HG02981 (cell line): ENCODE data around the gene ZMYND19.
"Not testable (repeated sequence)": the region's sequence is repeated elsewhere in the genome, so short reads cannot be mapped to it uniquely, and the experiment has no call there.

Experiments used
- ATAC-seq: cut with Tn5 transposase; IDR thresholded peaks from one replicate; pipeline ENCODE4 v1.9.1; 2021; ENCODE audit warnings: mild to moderate bottlenecking, moderate library complexity; ENCODE audit not compliant: unreplicated experiment

ZMYND19 gene

DNA sequence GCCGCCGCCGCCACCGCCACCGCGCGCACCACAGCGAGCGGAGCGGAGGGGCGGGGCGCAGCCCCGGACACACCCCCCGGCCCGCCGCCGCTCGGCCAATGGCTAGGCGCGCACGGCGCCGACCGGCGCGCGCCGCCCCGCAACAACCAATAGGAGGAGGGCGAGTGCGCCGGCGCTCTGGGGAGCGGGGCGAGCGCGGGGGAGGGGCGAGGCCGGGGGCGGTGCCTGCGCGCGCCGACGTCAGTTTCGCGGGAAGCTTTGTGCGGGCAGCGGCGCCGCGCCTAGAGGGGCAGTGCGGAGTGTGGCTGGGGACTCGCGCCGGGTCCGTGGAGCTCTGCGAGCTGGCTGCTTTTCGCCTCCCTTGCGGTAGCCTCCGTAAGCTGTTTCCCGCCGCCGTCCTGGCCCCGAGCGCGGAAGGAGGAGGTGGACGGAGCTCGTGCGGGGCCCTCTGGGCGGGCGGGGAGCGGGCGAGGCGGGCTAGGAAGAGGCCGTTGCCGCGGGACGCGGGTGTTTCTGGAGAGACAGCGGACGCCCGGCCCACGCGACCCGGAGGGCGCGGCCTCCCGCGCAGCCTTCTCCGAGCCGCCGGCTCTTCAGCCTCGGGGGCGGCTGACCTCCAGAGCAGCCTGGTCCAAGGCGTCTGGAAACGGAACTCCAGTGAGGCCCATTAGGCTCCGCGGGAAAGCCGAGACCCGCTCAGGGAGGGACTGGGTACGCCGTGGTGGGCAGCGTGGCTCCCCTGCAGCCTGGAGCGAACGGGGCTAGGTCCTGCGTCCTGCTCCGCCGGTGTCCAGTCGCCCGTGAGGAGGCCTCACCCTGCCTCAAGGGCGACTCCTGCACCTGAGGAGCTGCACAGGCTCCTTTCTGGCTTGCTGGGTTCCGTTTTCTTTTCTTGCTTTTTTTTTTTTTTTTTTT lies at the start of gene ZMYND19:
Gene ZMYND19 (minus strand): TSS at position 44 of the 915 bp plus-strand sequence. CDS start 249 bp downstream, outside the sequence.
- ATAC-seq, result peak; percentile 82

DNA sequence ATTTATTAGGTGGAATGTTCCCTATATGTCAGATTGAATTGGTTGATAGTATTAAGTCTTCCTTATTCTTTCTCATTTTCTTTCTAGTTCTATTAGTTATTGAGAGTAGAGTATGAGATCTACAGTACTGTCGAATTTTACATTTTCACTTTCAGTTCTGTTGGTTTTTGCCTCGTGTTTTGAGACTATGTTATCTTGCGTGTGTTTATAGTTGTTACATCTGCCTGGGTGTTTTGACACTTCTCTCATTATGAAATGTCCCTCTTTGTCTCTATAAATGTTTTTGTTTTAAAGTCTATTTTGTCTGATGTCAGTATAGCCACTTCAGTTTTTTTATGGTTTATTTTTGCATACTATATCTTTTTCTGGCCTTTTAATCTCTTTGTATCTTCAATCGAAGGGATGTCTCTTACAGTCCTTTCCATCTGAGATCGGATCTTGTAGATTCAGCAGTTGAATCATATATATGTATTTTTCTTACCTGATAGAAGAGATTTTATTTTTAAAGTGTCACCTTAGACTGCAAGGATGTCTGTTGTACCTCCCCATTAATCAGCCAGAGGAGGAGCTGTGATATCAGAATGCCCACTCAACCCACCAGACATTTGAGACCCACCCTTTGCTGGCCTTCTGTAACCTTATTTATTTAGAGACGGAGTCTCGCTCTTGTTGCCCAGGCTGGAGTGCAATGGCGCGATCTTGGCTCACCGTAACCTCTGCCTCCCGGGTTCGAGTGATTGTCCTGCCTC lies 49.2 kb upstream of the ZMYND19 start:
- ATAC-seq, result no peak

- no peak for ATAC-seq
Observed at GRCh38 chr9:137638680-137639079, 48.4 kb upstream of the ZMYND19 start.

- no peak for ATAC-seq
Observed at GRCh38 chr9:137634016-137634415, 43.7 kb upstream of the ZMYND19 start.

DNA sequence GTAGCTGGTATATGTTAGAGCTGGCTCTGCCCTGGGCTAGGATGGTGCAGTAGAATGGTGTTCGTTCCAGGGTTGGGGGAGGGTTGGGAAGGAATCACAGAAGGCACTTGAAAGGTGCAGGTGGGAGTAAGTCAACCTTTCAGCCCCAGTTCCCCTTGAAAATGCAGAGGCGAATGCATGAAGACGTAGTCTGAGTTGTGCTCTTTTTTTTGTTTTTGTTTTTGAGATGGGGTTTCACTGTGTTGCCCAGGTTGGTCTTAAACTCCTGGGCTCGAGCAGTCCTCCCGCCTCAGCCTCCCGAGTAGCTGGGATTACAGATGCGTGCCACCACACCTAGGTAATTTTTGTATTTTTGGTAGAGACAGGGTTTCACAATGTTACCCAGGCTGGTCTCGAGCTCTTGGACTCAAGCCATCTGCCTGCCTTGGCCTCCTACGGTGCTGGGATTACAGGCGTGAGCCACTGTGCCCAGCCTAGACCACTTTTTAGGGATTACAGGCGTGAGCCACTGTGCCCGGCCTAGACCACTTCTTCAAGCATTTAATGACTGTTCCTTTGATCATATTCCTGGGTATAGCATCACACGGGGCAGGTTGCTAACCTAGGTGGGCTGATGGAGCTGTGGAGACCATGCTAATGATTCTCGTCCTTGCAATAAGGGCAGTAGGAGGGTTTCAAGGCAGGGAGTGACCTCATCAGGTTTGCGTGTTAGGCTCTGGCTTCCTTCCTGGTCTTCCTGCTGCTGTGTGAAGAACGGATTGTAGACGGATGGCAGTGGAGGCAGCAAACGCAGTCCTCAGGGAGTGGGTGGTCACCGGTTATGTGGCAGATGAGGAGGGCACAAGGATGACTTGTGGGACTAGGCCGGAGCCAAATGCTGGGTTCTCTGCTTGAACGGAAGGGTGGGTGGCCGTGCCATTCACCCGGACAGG lies 42.2 kb upstream of the ZMYND19 start:
- ATAC-seq, result no peak

- no peak for ATAC-seq
Observed at GRCh38 chr9:137631345-137632229, 41.3 kb upstream of the ZMYND19 start.

DNA sequence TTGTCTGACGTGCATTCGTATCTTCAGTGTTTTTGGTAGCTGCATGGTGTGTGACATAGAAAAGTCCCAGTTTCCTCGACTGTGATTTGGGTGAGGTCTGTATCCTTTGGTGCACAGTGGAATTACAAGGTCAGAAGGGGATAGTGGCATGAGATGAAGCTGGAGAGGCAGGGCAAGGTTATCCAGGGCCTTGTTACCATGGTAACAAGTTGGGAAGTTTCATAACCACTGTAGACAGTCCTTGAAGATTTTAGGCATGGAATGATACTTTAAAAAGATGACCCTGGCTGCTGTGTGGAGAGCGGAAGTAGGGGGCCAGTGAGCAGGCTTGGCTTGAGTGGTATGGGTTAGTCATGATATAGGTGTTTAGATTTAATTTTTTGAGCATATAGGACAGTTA lies 40.4 kb upstream of the ZMYND19 start:
- no peak for ATAC-seq

DNA sequence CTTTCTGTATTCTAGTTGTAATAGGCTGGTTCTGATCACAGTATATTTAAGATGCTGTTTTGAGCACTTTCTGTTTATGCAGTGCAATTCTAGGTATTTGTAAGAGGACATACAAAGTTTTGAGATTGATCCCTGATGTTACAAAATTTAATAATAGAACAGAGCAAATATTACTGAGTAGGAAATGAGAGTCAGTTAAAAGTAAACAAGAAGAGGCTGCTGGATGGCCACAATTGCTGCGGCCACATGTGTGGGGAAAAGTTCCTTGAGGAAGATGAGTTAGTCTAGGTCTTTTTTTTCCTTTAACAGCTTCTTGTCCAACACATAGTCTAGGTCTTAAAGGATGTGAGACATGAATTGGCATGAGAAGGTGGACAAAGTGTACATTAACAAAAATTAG lies 39.8 kb upstream of the ZMYND19 start:
- no peak for ATAC-seq

DNA sequence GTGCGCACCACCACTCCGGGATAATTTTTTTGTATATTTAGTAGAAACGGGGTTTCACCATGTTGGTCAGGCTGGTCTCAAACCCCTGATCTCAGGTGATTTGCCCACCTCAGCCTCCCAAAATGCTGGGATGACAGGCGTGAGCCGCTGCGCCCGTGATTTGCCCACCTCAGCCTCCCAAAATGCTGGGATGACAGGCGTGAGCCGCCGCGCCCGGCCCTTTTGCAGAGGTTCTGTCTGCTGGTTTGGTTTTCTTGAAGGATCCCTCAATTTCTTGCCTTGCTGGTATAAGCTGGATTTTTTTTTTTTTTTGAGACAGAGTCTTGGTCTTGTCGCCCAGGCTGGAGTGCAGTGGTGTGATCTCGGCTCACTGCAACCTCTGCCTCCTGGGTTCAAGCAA lies 37.1 kb upstream of the ZMYND19 start:
- ATAC-seq, result not testable (repeated sequence)

DNA sequence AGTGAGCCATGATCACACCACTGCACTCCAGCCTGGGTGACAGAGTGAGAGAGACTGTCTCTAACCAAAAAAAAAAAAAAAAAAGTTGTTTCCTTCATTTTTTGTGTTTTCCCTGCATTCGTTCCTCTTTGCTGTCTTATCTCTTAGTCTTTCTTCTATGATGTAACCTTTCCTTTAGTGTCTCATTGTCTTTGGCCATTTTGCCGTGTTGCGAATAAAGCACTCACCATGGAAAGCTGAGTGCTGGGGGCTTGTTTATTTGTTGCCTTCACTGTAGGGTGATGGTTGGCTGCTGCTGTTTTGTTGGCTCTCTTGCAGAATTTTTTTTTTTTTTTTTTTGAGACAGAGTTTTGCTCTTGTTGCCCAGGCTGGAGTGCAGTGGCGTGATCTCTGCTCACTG lies 36.2 kb upstream of the ZMYND19 start:
- ATAC-seq, result no peak

GRCh38 chr9:137622211-137622610 lies 31.9 kb upstream of the ZMYND19 start:
- ATAC-seq, result not testable (repeated sequence)

GRCh38 chr9:137621131-137621757 lies 30.9 kb upstream of the ZMYND19 start:
- no peak for ATAC-seq

DNA sequence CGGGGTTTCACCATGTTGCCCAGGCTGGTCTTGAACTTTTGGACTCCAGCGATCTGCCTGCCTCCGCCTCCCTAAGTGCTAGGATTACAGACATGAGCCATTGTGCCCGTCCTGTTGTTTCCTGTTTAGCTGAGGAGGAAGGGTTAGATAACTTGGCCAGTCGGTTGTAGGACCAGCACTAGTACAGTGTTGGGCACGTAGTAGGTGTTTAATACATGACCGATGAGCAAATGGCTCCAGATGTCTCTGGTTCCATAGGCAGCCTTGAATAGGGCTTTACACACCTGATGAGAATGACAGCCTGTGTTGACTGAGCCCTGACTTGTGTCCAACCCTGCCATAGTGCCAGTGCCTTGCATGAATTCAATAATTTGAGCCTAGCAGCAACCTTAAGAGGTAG lies 30.3 kb upstream of the ZMYND19 start:
- no peak for ATAC-seq

DNA sequence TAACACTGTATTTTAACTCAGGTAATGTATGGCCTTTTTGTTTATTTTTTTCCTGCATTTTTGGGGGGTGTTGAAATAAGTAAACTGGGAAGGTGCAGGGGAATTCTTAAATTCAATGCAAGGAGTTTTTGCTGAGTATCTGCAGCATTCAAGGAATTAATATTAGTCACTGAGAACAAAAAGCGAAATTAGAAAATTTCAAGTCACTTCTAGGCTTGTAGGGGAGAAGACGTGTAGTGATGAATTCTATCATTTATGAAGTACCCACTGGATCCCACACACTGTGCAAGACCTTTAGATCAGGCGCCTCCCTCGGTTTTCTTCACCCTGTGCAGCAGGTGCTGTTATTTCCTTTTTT lies 29.7 kb upstream of the ZMYND19 start:
- ATAC-seq, result no peak

- ATAC-seq, result peak; percentile 32
Observed at GRCh38 chr9:137619240-137620047, 29.1 kb upstream of the ZMYND19 start.

- ATAC-seq, result peak; percentile 70
Observed at GRCh38 chr9:137618105-137619067, 28.1 kb upstream of the ZMYND19 start, which contains the start of gene EHMT1. EHMT1 (plus strand) TSS chr9:137619005; CDS start chr9:137619029, 24 bp downstream.

DNA sequence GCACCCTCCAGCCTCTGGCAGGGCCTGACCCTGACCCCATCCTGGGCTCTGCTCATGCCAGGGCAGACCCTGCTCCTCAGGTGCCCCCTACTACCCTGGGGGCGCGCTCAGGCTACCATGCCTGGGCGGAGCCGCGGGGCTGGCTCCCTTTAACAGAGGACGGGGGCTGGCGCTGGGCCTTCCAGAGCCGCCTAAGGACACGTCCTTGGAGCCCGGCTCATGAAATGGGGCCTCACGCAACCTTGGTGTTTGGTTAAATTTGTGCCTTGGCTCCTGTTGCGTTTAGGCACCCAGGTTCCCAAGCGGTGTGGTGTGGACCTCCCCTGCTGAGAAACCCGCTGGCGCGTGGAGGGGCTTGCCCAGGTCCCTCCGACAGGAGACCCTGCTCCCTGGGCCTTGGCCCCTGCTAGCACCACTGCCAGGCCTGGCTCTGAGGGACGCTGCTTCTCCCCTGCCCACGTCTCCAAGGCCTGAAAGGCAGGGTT lies 25.1 kb upstream of the ZMYND19 start:
- no peak for ATAC-seq
